GM10847 (cell line): ENCODE data around the gene C1orf21.

ENCODE experiments used
- POLR2A ChIP-seq: IDR thresholded peaks from 2 replicates; pipeline ENCODE4 v1.6.1; 2011; ENCODE audit not compliant: insufficient read length; ENCODE audit errors: extremely low read depth

The C1orf21 gene

GRCh38 chr1:184457500-184457899 is 70.7 kb downstream of the C1orf21 start:
- TF ChIP-seq POLR2A = no peak

GRCh38 chr1:184461321-184461720 is 74.5 kb downstream of the C1orf21 start:
- TF ChIP-seq POLR2A = no peak

GRCh38 chr1:184462155-184462554 is 75.3 kb downstream of the C1orf21 start:
- no peak for TF ChIP-seq POLR2A

GRCh38 chr1:184462990-184463389 is 76.2 kb downstream of the C1orf21 start:
- TF ChIP-seq POLR2A = no peak

- TF ChIP-seq POLR2A = no peak
Measured at GRCh38 chr1:184463680-184464079, 76.9 kb downstream of the C1orf21 start.

- TF ChIP-seq POLR2A = no peak
Measured at GRCh38 chr1:184464757-184465156, 77.9 kb downstream of the C1orf21 start.

- TF ChIP-seq POLR2A = no peak
Measured at GRCh38 chr1:184465489-184466146, 78.8 kb downstream of the C1orf21 start.

GRCh38 chr1:184467295-184467694 is 80.5 kb downstream of the C1orf21 start:
- TF ChIP-seq POLR2A = no peak

GRCh38 chr1:184469396-184469795 is 82.6 kb downstream of the C1orf21 start:
- no peak for TF ChIP-seq POLR2A

- no peak for TF ChIP-seq POLR2A
Measured at GRCh38 chr1:184471686-184472085, 84.9 kb downstream of the C1orf21 start.

GRCh38 chr1:184472136-184472535 is 85.3 kb downstream of the C1orf21 start:
- no peak for TF ChIP-seq POLR2A

- no peak for TF ChIP-seq POLR2A
Measured at GRCh38 chr1:184473176-184473966, 86.5 kb downstream of the C1orf21 start.

GRCh38 chr1:184476187-184476586 is 89.4 kb downstream of the C1orf21 start:
- no peak for TF ChIP-seq POLR2A

- no peak for TF ChIP-seq POLR2A
Measured at GRCh38 chr1:184479435-184480167, 92.8 kb downstream of the C1orf21 start.

- no peak for TF ChIP-seq POLR2A
Measured at GRCh38 chr1:184480736-184481135, 93.9 kb downstream of the C1orf21 start.

GRCh38 chr1:184482136-184482535 is 95.3 kb downstream of the C1orf21 start:
- no peak for TF ChIP-seq POLR2A
